K562 (cell line): ENCODE results near the gene ZBTB33.

ENCODE experiments used
- CHD2 ChIP-seq: IDR thresholded peaks from 2 replicates; pipeline ENCODE4 v1.6.1; 2011; ENCODE audit warnings: low read depth, low read length
- FOSL1 ChIP-seq: fragments of 200-800 bp; sonication (Bioruptor generic); conservative IDR thresholded peaks from 2 replicates; pipeline ENCODE4 v1.6.1; 2016; ENCODE audit warnings: missing genetic modification characterization, missing compliant biosample characterization
- L3MBTL2 ChIP-seq: fragments of 450-650 bp; IDR thresholded peaks from 2 replicates; pipeline ENCODE4 v1.6.1; 2016; ENCODE audit warnings: mild to moderate bottlenecking, moderate library complexity
- POLR2A ChIP-seq: fragments of 450-650 bp; conservative IDR thresholded peaks from 2 replicates; pipeline ENCODE4 v1.6.1; 2016
- RAD21 ChIP-seq, 2 experiments: fragments of 250-450 bp in 1 of 2; fragments of 450-650 bp in 1 of 2; sonication (Bioruptor Pico) in 1 of 2; formaldehyde crosslinking in 1 of 2; IDR thresholded peaks in 1 of 2; conservative IDR thresholded peaks in 1 of 2; 2 replicates each; pipeline versions ENCODE4 v1.4.0 to v1.8.0; 2020 to 2022; ENCODE audit warnings: mild to moderate bottlenecking in 2 of 2, moderate library complexity in 1 of 2
- RCOR1 ChIP-seq, 2 experiments: IDR thresholded peaks; 2 replicates each; pipeline ENCODE4 v1.6.1; 2012; ENCODE audit warnings: low read depth in 2 of 2, low read length in 2 of 2, borderline replicate concordance in 1 of 2, improper control_type of control experiment in 1 of 2
- ZNF224 ChIP-seq: sonication (generic); formaldehyde crosslinking; IDR thresholded peaks from 2 replicates; pipeline ENCODE4 v1.8.0; 2022; ENCODE audit warnings: mild to moderate bottlenecking, missing genetic modification reagents
- ZNF766 ChIP-seq: fragments of 200-800 bp; sonication (Bioruptor generic); conservative IDR thresholded peaks from 2 replicates; pipeline ENCODE4 v1.6.1; 2016; ENCODE audit warnings: missing genetic modification characterization, missing compliant biosample characterization
- TF ChIP-seq, protein P1 (sequence below): sonication (generic); formaldehyde crosslinking; IDR thresholded peaks from 2 replicates; pipeline ENCODE4 v1.8.1; 2022; ENCODE audit warnings: missing genetic modification reagents
- TF ChIP-seq, protein P2 (sequence below): sonication (generic); formaldehyde crosslinking; IDR thresholded peaks from 2 replicates; pipeline ENCODE4 v1.5.0; 2020; ENCODE audit warnings: missing genetic modification reagents
- TF ChIP-seq, protein P3 (sequence below), 3 experiments: IDR thresholded peaks in 2 of 3; conservative IDR thresholded peaks in 1 of 3; 2 replicates each; pipeline ENCODE4 v1.5.1; 2011 to 2012; ENCODE audit warnings: low read length in 3 of 3, mild to moderate bottlenecking in 3 of 3, control low read depth in 2 of 3, improper control_type of control experiment in 1 of 3, inconsistent platforms in 1 of 3, low read depth in 1 of 3, mixed read lengths in 1 of 3, moderate library complexity in 1 of 3; ENCODE audit not compliant: insufficient read depth in 2 of 3
- TF ChIP-seq, protein P4 (sequence below): fragments of 250-450 bp; sonication (Bioruptor Pico); IDR thresholded peaks from 2 replicates; pipeline ENCODE4 v1.5.1; 2021; ENCODE audit warnings: mild to moderate bottlenecking
- TF ChIP-seq, protein P5 (sequence below): sonication (generic); formaldehyde crosslinking; IDR thresholded peaks from 2 replicates; pipeline ENCODE4 v1.8.0; 2022; ENCODE audit warnings: mild to moderate bottlenecking, missing genetic modification reagents

GRCh38 chrX:120244735-120245498, 5.7 kb upstream of the ZBTB33 start:
- TF ChIP-seq CHD2 (no peak), L3MBTL2 (peak; percentile 69), FOSL1 (tag) (0 out of 2 replicates have a peak, but pooled peaks have one; percentile 35), ZNF766 (CRISPR knock-in tag) (peak; percentile 75), ZNF224 (CRISPR knock-in tag) (no peak), POLR2A (peak; percentile 68), RAD21 (CRISPR knock-in tag; conservative IDR thresholded peaks at IDR 0.05 in 1 of 2, IDR thresholded peaks at IDR 0.05 in 1 of 2) (0 out of 4 replicates have a peak, but pooled peaks of 1 of the 2 experiments have one; percentile 13), RCOR1 (IDR thresholded peaks at IDR 0.05; ENCODE audit: borderline replicate concordance in 1 of 2, low read depth in 2 of 2, low read length in 2 of 2) (peak; percentile 13 to 72; a peak in 2 of 4 replicates)
- TF ChIP-seq, protein P1, sequence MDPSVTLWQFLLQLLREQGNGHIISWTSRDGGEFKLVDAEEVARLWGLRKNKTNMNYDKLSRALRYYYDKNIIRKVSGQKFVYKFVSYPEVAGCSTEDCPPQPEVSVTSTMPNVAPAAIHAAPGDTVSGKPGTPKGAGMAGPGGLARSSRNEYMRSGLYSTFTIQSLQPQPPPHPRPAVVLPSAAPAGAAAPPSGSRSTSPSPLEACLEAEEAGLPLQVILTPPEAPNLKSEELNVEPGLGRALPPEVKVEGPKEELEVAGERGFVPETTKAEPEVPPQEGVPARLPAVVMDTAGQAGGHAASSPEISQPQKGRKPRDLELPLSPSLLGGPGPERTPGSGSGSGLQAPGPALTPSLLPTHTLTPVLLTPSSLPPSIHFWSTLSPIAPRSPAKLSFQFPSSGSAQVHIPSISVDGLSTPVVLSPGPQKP = no peak
- TF ChIP-seq, protein P2, sequence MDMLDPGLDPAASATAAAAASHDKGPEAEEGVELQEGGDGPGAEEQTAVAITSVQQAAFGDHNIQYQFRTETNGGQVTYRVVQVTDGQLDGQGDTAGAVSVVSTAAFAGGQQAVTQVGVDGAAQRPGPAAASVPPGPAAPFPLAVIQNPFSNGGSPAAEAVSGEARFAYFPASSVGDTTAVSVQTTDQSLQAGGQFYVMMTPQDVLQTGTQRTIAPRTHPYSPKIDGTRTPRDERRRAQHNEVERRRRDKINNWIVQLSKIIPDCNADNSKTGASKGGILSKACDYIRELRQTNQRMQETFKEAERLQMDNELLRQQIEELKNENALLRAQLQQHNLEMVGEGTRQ = no peak
- TF ChIP-seq, protein P3, sequence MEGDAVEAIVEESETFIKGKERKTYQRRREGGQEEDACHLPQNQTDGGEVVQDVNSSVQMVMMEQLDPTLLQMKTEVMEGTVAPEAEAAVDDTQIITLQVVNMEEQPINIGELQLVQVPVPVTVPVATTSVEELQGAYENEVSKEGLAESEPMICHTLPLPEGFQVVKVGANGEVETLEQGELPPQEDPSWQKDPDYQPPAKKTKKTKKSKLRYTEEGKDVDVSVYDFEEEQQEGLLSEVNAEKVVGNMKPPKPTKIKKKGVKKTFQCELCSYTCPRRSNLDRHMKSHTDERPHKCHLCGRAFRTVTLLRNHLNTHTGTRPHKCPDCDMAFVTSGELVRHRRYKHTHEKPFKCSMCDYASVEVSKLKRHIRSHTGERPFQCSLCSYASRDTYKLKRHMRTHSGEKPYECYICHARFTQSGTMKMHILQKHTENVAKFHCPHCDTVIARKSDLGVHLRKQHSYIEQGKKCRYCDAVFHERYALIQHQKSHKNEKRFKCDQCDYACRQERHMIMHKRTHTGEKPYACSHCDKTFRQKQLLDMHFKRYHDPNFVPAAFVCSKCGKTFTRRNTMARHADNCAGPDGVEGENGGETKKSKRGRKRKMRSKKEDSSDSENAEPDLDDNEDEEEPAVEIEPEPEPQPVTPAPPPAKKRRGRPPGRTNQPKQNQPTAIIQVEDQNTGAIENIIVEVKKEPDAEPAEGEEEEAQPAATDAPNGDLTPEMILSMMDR (IDR thresholded peaks at IDR 0.05 in 2 of 3, conservative IDR thresholded peaks at IDR 0.05 in 1 of 3; ENCODE audit: insufficient read depth in 2 of 3, low read depth in 1 of 3, low read length in 3 of 3) = no peak
- TF ChIP-seq, protein P4, sequence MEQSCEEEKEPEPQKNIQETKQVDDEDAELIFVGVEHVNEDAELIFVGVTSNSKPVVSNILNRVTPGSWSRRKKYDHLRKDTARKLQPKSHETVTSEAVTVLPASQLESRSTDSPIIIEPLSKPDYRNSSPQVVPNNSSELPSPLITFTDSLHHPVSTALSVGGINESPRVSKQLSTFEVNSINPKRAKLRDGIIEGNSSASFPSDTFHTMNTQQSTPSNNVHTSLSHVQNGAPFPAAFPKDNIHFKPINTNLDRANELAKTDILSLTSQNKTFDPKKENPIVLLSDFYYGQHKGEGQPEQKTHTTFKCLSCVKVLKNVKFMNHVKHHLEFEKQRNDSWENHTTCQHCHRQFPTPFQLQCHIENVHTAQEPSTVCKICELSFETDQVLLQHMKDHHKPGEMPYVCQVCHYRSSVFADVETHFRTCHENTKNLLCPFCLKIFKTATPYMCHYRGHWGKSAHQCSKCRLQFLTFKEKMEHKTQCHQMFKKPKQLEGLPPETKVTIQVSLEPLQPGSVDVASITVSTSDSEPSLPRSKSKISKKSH (CRISPR knock-in tag) = no peak
- TF ChIP-seq, protein P5, sequence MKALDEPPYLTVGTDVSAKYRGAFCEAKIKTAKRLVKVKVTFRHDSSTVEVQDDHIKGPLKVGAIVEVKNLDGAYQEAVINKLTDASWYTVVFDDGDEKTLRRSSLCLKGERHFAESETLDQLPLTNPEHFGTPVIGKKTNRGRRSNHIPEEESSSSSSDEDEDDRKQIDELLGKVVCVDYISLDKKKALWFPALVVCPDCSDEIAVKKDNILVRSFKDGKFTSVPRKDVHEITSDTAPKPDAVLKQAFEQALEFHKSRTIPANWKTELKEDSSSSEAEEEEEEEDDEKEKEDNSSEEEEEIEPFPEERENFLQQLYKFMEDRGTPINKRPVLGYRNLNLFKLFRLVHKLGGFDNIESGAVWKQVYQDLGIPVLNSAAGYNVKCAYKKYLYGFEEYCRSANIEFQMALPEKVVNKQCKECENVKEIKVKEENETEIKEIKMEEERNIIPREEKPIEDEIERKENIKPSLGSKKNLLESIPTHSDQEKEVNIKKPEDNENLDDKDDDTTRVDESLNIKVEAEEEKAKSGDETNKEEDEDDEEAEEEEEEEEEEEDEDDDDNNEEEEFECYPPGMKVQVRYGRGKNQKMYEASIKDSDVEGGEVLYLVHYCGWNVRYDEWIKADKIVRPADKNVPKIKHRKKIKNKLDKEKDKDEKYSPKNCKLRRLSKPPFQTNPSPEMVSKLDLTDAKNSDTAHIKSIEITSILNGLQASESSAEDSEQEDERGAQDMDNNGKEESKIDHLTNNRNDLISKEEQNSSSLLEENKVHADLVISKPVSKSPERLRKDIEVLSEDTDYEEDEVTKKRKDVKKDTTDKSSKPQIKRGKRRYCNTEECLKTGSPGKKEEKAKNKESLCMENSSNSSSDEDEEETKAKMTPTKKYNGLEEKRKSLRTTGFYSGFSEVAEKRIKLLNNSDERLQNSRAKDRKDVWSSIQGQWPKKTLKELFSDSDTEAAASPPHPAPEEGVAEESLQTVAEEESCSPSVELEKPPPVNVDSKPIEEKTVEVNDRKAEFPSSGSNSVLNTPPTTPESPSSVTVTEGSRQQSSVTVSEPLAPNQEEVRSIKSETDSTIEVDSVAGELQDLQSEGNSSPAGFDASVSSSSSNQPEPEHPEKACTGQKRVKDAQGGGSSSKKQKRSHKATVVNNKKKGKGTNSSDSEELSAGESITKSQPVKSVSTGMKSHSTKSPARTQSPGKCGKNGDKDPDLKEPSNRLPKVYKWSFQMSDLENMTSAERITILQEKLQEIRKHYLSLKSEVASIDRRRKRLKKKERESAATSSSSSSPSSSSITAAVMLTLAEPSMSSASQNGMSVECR = no peak
